Bronchial epithelial cell (primary cell): ENCODE data around the gene RGS3. TPM values are rescaled to one million over a fixed set of nuclear protein-coding genes. Genes with fewer than 3 reads are reported as not detected.

Source experiments
- DNase-seq: peaks from one replicate; pipeline ENCODE4 v3.0.0-alpha.2; 2010; ENCODE audit warnings: low read depth
- FAIRE-seq: peaks from 2 replicates; lab custom pipeline; 2011; peaks lifted over from hg19 to GRCh38; lab: Jason Lieb, UNC
- H3K27me3 ChIP-seq: 2 replicates; pipeline ENCODE4 v1.5.1; 2011; ENCODE audit warnings: low read length; ENCODE audit not compliant: control insufficient read depth, insufficient read depth
- H3K36me3 ChIP-seq: 2 replicates; pipeline ENCODE4 v1.5.1; 2011; ENCODE audit warnings: low read length; ENCODE audit not compliant: control insufficient read depth, insufficient read depth
- H3K4me3 ChIP-seq: 2 replicates; pipeline ENCODE4 v1.5.1; 2011; ENCODE audit warnings: mild to moderate bottlenecking, low read depth, low read length, control low read depth
- CTCF ChIP-seq: IDR thresholded peaks from 2 replicates; pipeline ENCODE4 v1.5.1; 2011; ENCODE audit warnings: mild to moderate bottlenecking, moderate library complexity, low read length, control low read depth, inconsistent platforms; ENCODE audit not compliant: insufficient read depth, severe bottlenecking
- total RNA-seq: library from RNA; depleted of rRNA; stranded (reverse); fragments of >200 nt; gene quantifications from 2 replicates; pipeline ENCODE4 v1.2.1, GENCODE V29; 2014

Gene RGS3
- total RNA-seq, 1 donor from 2014 or later = 22.1 TPM

GRCh38 chr9:113468716-113469448 is 5.4 kb downstream of the RGS3 start:
- Histone ChIP-seq H3K27me3 (peaks cover 3% of the 10 kb centered on the region), H3K4me3 (no peak overlapping the region), H3K36me3 (no peaks in the 10 kb centered on the region)
- FAIRE-seq (no peak), DNase-seq (no peak)
- TF ChIP-seq CTCF = no peak

GRCh38 chr9:113471143-113471542 is 7.6 kb downstream of the RGS3 start:
- no peaks in the 10 kb centered on the region for H3K36me3 ChIP-seq
- no peak overlapping the region for H3K4me3 ChIP-seq
- H3K27me3 ChIP-seq = no peaks in the 10 kb centered on the region
- TF ChIP-seq CTCF = no peak
- DNase-seq (no peak), FAIRE-seq (no peak)

- Histone ChIP-seq H3K36me3 (no peaks in the 10 kb centered on the region), H3K4me3 (no peak overlapping the region), H3K27me3 (no peaks in the 10 kb centered on the region)
- DNase-seq (no peak), FAIRE-seq (no peak)
- TF ChIP-seq CTCF = no peak
Measured at GRCh38 chr9:113471566-113471965, 8.0 kb downstream of the RGS3 start.

- H3K4me3 ChIP-seq = no peak overlapping the region
- H3K27me3 ChIP-seq = no peaks in the 10 kb centered on the region
- FAIRE-seq (no peak), DNase-seq (no peak)
- no peak for TF ChIP-seq CTCF
- no peaks in the 10 kb centered on the region for H3K36me3 ChIP-seq
Measured at GRCh38 chr9:113472199-113472598, 8.7 kb downstream of the RGS3 start.

- DNase-seq (no peak), FAIRE-seq (peak; percentile 88)
- TF ChIP-seq CTCF = no peak
Measured at GRCh38 chr9:113474360-113475028, 11.0 kb downstream of the RGS3 start.

More at GRCh38 chr9:113474360-113475028, 11.0 kb downstream of the RGS3 start:
- H3K4me3 ChIP-seq = no peak overlapping the region
- H3K27me3 ChIP-seq = no peaks in the 10 kb centered on the region
- H3K36me3 ChIP-seq = no peaks in the 10 kb centered on the region
